Endothelial cell of umbilical vein (primary cell): ENCODE data around the gene RIC8A. TPM values are rescaled to one million over a fixed set of nuclear protein-coding genes. Genes with fewer than 3 reads are reported as not detected.

Experiments
- BruUV-seq: library from RNA; stranded (reverse); fragments of 400-500 nt; replicated peaks from 2 replicates; lab custom pipeline; 2021; lab: Mats Ljungman, UMichigan
- CTCF ChIA-PET: fragments of 300-600, 350-600 bp; sonication (Branson Sonifier 250); formaldehyde crosslinking; loops from one replicate; lab custom pipeline; 2021; ENCODE audit warnings: antibody characterized with exemption, inconsistent platforms; lab: Charles Lee
- POLR2A ChIA-PET: fragments of 300-600, 350-600 bp; sonication (Branson Sonifier 250); formaldehyde crosslinking; loops from one replicate; lab custom pipeline; 2021; ENCODE audit warnings: antibody characterized with exemption, inconsistent platforms; lab: Charles Lee
- DNase-seq: peaks from one replicate; pipeline ENCODE4 v3.0.0-alpha.2; 2011; ENCODE audit warnings: low read depth, low spot score
- FAIRE-seq: peaks from 2 replicates; lab custom pipeline; 2011; peaks lifted over from hg19 to GRCh38; lab: Jason Lieb, UNC
- H2AFZ ChIP-seq: 2 replicates; pipeline ENCODE4 v1.6.0; 2012; ENCODE audit warnings: low read depth, low read length, control low read depth, inconsistent platforms
- H3K27ac ChIP-seq: 2 replicates; pipeline ENCODE4 v1.5.1; 2011; ENCODE audit warnings: low read depth, mild to moderate bottlenecking, control low read depth, low read length, moderate library complexity; ENCODE audit not compliant: insufficient read depth
- H3K27me3 ChIP-seq, 2 experiments: 2 replicates each; pipeline versions ENCODE4 v1.6.0 to v1.6.1; 2011; ENCODE audit warnings: low read length in 2 of 2, mixed read lengths in 1 of 2; ENCODE audit not compliant: control insufficient read depth in 2 of 2, insufficient read depth in 2 of 2
- H3K36me3 ChIP-seq, 2 experiments: 2 replicates in 1 of 2; 3 replicates in 1 of 2; pipeline ENCODE4 v1.5.1; 2011; ENCODE audit warnings: low read length in 2 of 2, mild to moderate bottlenecking in 1 of 2, moderate library complexity in 1 of 2; ENCODE audit not compliant: control insufficient read depth in 2 of 2, insufficient read depth in 2 of 2; ENCODE audit errors: extremely low read depth in 1 of 2
- H3K4me1 ChIP-seq: 3 replicates; pipeline ENCODE4 v1.5.1; 2011; ENCODE audit warnings: mild to moderate bottlenecking, low read length; ENCODE audit not compliant: control insufficient read depth, insufficient read depth; ENCODE audit errors: extremely low read depth
- H3K4me2 ChIP-seq: 2 replicates; pipeline ENCODE4 v1.6.1; 2011; ENCODE audit warnings: low read length, control low read depth, mixed read lengths; ENCODE audit not compliant: insufficient read depth
- H3K4me3 ChIP-seq, 3 experiments: fragments of 200-600 bp in 1 of 3; sonication (generic), shearing (Covaris generic) in 1 of 3; replicated peaks in 1 of 3; 2 replicates each; pipeline ENCODE4 v1.5.1; 2011 to 2016; ENCODE audit warnings: control low read depth in 3 of 3, low read length in 3 of 3, mild to moderate bottlenecking in 2 of 3, inconsistent platforms in 1 of 3, low read depth in 1 of 3, moderate library complexity in 1 of 3; ENCODE audit not compliant: insufficient read depth in 1 of 3
- H3K79me2 ChIP-seq: 2 replicates; pipeline ENCODE4 v1.6.0; 2012; ENCODE audit warnings: low read length, inconsistent platforms; ENCODE audit not compliant: control insufficient read depth, insufficient read depth
- H3K9ac ChIP-seq: replicated peaks from 2 replicates; pipeline ENCODE3; 2011; ENCODE audit warnings: low read length, control low read depth; ENCODE audit not compliant: insufficient read depth; ENCODE audit errors: extremely low read depth
- H3K9me1 ChIP-seq: replicated peaks from 3 replicates; pipeline ENCODE4 v1.6.0; 2011; ENCODE audit warnings: mild to moderate bottlenecking, low read length; ENCODE audit not compliant: control insufficient read depth, insufficient read depth; ENCODE audit errors: extremely low read depth
- H3K9me3 ChIP-seq: replicated peaks from 2 replicates; pipeline ENCODE4 v1.5.1; 2012; ENCODE audit warnings: low read length, inconsistent platforms; ENCODE audit not compliant: control insufficient read depth, insufficient read depth
- H4K20me1 ChIP-seq: replicated peaks from 2 replicates; pipeline ENCODE3; 2011; ENCODE audit warnings: mild to moderate bottlenecking, low read length; ENCODE audit not compliant: control insufficient read depth, insufficient read depth; ENCODE audit errors: extremely low read depth
- CTCF ChIP-seq, 2 donors: IDR thresholded peaks; 1 replicate in 1 of 2; 2 replicates in 1 of 2; pipeline ENCODE4 v1.5.1; 2011; ENCODE audit warnings: low read length in 2 of 2, mild to moderate bottlenecking in 2 of 2, moderate library complexity in 2 of 2, control low read depth in 1 of 2, inconsistent platforms in 1 of 2, low read depth in 1 of 2; ENCODE audit not compliant: insufficient read depth in 1 of 2; ENCODE audit errors: extremely low read depth in 1 of 2
- EZH2 ChIP-seq: IDR thresholded peaks from 2 replicates; pipeline ENCODE4 v1.6.1; 2012; ENCODE audit warnings: borderline replicate concordance, low read depth, mild to moderate bottlenecking, moderate library complexity, low read length, inconsistent platforms; ENCODE audit not compliant: severe bottlenecking
- FOS ChIP-seq: IDR thresholded peaks from 2 replicates; pipeline ENCODE4 v1.6.1; 2011; ENCODE audit warnings: mild to moderate bottlenecking, low read length, moderate library complexity, borderline replicate concordance; ENCODE audit not compliant: insufficient read depth
- GATA2 ChIP-seq: IDR thresholded peaks from 2 replicates; pipeline ENCODE4 v1.7.0; 2011; ENCODE audit warnings: low read depth, mild to moderate bottlenecking, moderate library complexity, mixed read lengths, low read length; ENCODE audit not compliant: insufficient read length, insufficient read depth
- JUN ChIP-seq: IDR thresholded peaks from 2 replicates; pipeline ENCODE4 v1.6.1; 2011; ENCODE audit warnings: borderline replicate concordance, low read depth; ENCODE audit not compliant: insufficient read length, insufficient read depth
- MAX ChIP-seq: IDR thresholded peaks from 2 replicates; pipeline ENCODE4 v1.6.1; 2011; ENCODE audit not compliant: insufficient read depth, insufficient read length
- MYC ChIP-seq: IDR thresholded peaks from one replicate; pipeline ENCODE4 v1.6.1; 2011; ENCODE audit warnings: mild to moderate bottlenecking, low read depth, low read length
- POLR2A ChIP-seq: IDR thresholded peaks from 2 replicates; pipeline ENCODE4 v1.6.1; 2012; ENCODE audit warnings: low read depth, mild to moderate bottlenecking, control low read depth, low read length
- POLR2AphosphoS5 ChIP-seq: IDR thresholded peaks from 2 replicates; pipeline ENCODE4 v1.6.1; 2012; ENCODE audit warnings: low read depth, mild to moderate bottlenecking, control low read depth, low read length, moderate library complexity; ENCODE audit not compliant: insufficient read depth
- dilution Hi-C: fragments of 300-500 bp; cut with MboI; formaldehyde crosslinking; loops from one replicate; pipeline ENCODE4 v1.15.0; 2019; ENCODE audit warnings: low sequenced_read_pairs; ENCODE audit not compliant: extremely low pct_ligation_motif_present
- intact Hi-C: fragments of 100-400 bp; cut with micrococcal nuclease; formaldehyde crosslinking; loops from one replicate; pipeline ENCODE4 v1.10.0; 2022
- polyA plus RNA-seq, 4 experiments: library from polyadenylated mRNA; depleted of rRNA in 3 of 4; stranded (reverse) in 3 of 4; unstranded in 1 of 4; fragments of >200 nt; gene quantifications; 2 replicates each; pipeline versions ENCODE4 v1.2.1 to v1.2.3, GENCODE V29; 2011 to 2012; ENCODE audit warnings: missing spikeins in 1 of 4
- total RNA-seq: library from RNA; stranded (reverse); gene quantifications from 2 replicates; pipeline ENCODE4 v1.2.3, GENCODE V29; 2021

Gene RIC8A
- total and polyA plus RNA-seq, 2 donors (not counting 3 experiments of a cell fraction or from before 2014, with no cell fraction given) = 112 to 143 TPM

- BruUV-seq = TSS peak; percentile 69
- no peaks in the 10 kb centered on the region for H4K20me1 ChIP-seq
- POLR2A ChIA-PET = no interaction called here
- intact Hi-C loops (loop anchor here (5.0 kb wide), 1 partner anchor 72 kb away; the partner anchor contains the start of gene IFITM2), dilution Hi-C loops (no loop called here)
- H3K4me1 ChIP-seq = peaks cover 16% of the 10 kb centered on the region
- H3K9ac ChIP-seq = peak overlapping the region; percentile 19
- CTCF ChIA-PET = no interaction called here
- peak overlapping the region; percentile 73 for H3K4me2 ChIP-seq
- peak overlapping the region; percentile 5 to 84 (median 44) for H3K4me3 ChIP-seq
- no peaks in the 10 kb centered on the region for H3K9me3 ChIP-seq
- peak; percentile 38 for FAIRE-seq
- peak overlapping the region; percentile 67 for H2AFZ ChIP-seq
- no peaks in the 10 kb centered on the region for H3K27me3 ChIP-seq
- H3K9me1 ChIP-seq = no peaks in the 10 kb centered on the region
- H3K79me2 ChIP-seq = peaks cover 35% of the 10 kb centered on the region
- H3K27ac ChIP-seq = peak overlapping the region; percentile 6
- TF ChIP-seq POLR2A = no peak
- no peak for TF ChIP-seq POLR2AphosphoS5
- no peak for TF ChIP-seq EZH2
- no peak for TF ChIP-seq MAX
- TF ChIP-seq GATA2 = no peak
- no peak for TF ChIP-seq JUN
- TF ChIP-seq MYC = no peak
- no peak for TF ChIP-seq CTCF (IDR thresholded peaks at IDR 0.05; ENCODE audit: extremely low read depth in 1 of 2, insufficient read depth in 1 of 2, low read depth in 1 of 2, low read length in 2 of 2)
- no peak for TF ChIP-seq FOS
- DNase-seq = no peak
- no peaks in the 10 kb centered on the region for H3K36me3 ChIP-seq
These were observed 28.1 kb downstream of the RIC8A start for GRCh38 chr11:235609-235996.
